GM21381 (cell line): Measurements from ENCODE around the gene ELFN2.

Source experiments
- ATAC-seq: cut with Tn5 transposase; IDR thresholded peaks from one replicate; pipeline ENCODE4 v1.9.1; 2021; ENCODE audit warnings: mild to moderate bottlenecking, moderate library complexity; ENCODE audit not compliant: unreplicated experiment

ELFN2 gene

GRCh38 chr22:37324340-37325038 lies 102.8 kb downstream of the ELFN2 start:
- no peak for ATAC-seq

- ATAC-seq, result no peak
Observed at GRCh38 chr22:37320726-37321677, 106.3 kb downstream of the ELFN2 start.

GRCh38 chr22:37319469-37319868 lies 107.8 kb downstream of the ELFN2 start:
- ATAC-seq, result no peak

- no peak for ATAC-seq
Observed at GRCh38 chr22:37318364-37319109, 108.7 kb downstream of the ELFN2 start.
